Ovary (tissue), 9 donors: ENCODE data around the gene STIP1. TPM values are rescaled to one million over a fixed set of nuclear protein-coding genes. Genes with fewer than 3 reads are reported as not detected.

Experiments
- DNase-seq, 5 donors: peaks; one replicate each; pipeline ENCODE4 v3.0.0-alpha.2; 2019 to 2020
- H3K27ac ChIP-seq, 2 donors: fragments of 200-600 bp; one replicate each; pipeline versions ENCODE4 v1.5.1 to v1.8.0; 2019 to 2022
- H3K27me3 ChIP-seq: fragments of 200-600 bp; one replicate; pipeline ENCODE4 v1.8.0; 2022
- H3K36me3 ChIP-seq: fragments of 200-600 bp; sonication (generic); one replicate; pipeline ENCODE4 v1.5.1; 2019
- H3K4me1 ChIP-seq: one replicate; pipeline ENCODE4 v1.8.1; 2013; ENCODE audit warnings: mild to moderate bottlenecking, moderate library complexity; ENCODE audit not compliant: insufficient read depth
- H3K4me3 ChIP-seq: fragments of 200-600 bp; sonication (generic); one replicate; pipeline ENCODE4 v1.5.1; 2017
- H3K9me3 ChIP-seq, 2 donors: fragments of 200-600 bp in 1 of 2; sonication (generic) in 1 of 2; one replicate each; pipeline versions ENCODE4 v1.5.1 to v1.8.1; 2013 to 2019; ENCODE audit warnings: mild to moderate bottlenecking in 1 of 2, moderate library complexity in 1 of 2
- CTCF ChIP-seq, 3 donors: fragments of 450-650 bp in 2 of 3; fragments of 200-600 bp in 1 of 3; IDR thresholded peaks; one replicate each; pipeline versions ENCODE4 v1.5.1 to v1.8.0; 2016 to 2022; ENCODE audit warnings: antibody characterized with exemption in 3 of 3, mild to moderate bottlenecking in 1 of 3
- EP300 ChIP-seq: sonication (generic); formaldehyde crosslinking; IDR thresholded peaks from one replicate; pipeline ENCODE4 v1.6.1; 2017; ENCODE audit warnings: antibody characterized with exemption
- POLR2A ChIP-seq: fragments of 450-650 bp; IDR thresholded peaks from one replicate; pipeline ENCODE4 v1.6.1; 2017; ENCODE audit warnings: antibody characterized with exemption, mild to moderate bottlenecking, moderate library complexity
- WGBS, 3 donors: extraction: QIAGEN DNeasy Blood & Tissue Kit in 1 of 3; methylation state at CpG; one replicate each; pipeline versions ENCODE4 v1.1.5 to v1.1.7; 2013 to 2017; 5-methylcytosine and 5-hydroxymethylcytosine counted together
- intact Hi-C, 4 donors: fragments of 100-400 bp; cut with DNase I; formaldehyde crosslinking; loops; one replicate each; pipeline versions ENCODE4 v1.11.0 to v1.15.1; 2022 to 2023
- polyA plus RNA-seq, 2 donors: library from polyadenylated mRNA; stranded (reverse); fragments of 200-250 nt in 1 of 2; fragments of 350-450 nt in 1 of 2; fragmentation: Illumina TruSeq in 1 of 2; extraction: RNeasy Lipid Tissue Mini Kit (QIAGEN cat#74804) in 1 of 2; gene quantifications; one replicate each; pipeline ENCODE4 v1.2.3, GENCODE V29; 2013 to 2014
- total RNA-seq, 7 donors: library from RNA; depleted of rRNA in 2 of 7; stranded (reverse); fragments of >200 nt in 2 of 7; fragmentation: NEBNext Ultra II Directional in 3 of 7; extraction: Animal tissue kit (Norgen Biotek cat#: 25700) in 3 of 7; gene quantifications; one replicate each; pipeline versions ENCODE4 v1.1.0 to v1.2.4, GENCODE V29; 2016 to 2023
- donor health status: DM: no; HTN: no; CAD: no; lungs with moderate emphysema.
- donor health status: DM: no; HTN: no; CAD: no.
- donor health status: Bipolar disorder and iron deficiency.
- donor health status: DM: yes; HTN: yes; CAD: no.
- donor health status: DM: no; HTN: no; CAD: no.
- donor health status: DM: yes; HTN: yes; CAD: no.

The STIP1 gene
- total and polyA plus RNA-seq, 9 donors, result 48.4 to 238 (median 111) TPM

GRCh38 chr11:64208796-64209562 is 23.0 kb downstream of the STIP1 start:
- no peak overlapping the region for H3K27ac ChIP-seq
- H3K9me3 ChIP-seq, result no peaks in the 10 kb centered on the region
- peaks cover 7% of the 10 kb centered on the region for H3K4me1 ChIP-seq
- no peak for DNase-seq
- TF ChIP-seq CTCF (IDR thresholded peaks at IDR 0.05) (no peak), POLR2A (no peak), EP300 (no peak)
- 81 to 87% (median 85%) methylated on average over 18 of the region's 18 CpGs for WGBS, 3 donors
- no peak overlapping the region for H3K4me3 ChIP-seq
- H3K36me3 ChIP-seq, result no peaks in the 10 kb centered on the region
- intact Hi-C loops, result loop anchor here in 2 of 4 donors (10.0 kb wide), 1 partner anchor 56 kb away; no protein-coding TSS in a partner anchor
- no peaks in the 10 kb centered on the region for H3K27me3 ChIP-seq

- H3K4me1 ChIP-seq, result peaks cover 4% of the 10 kb centered on the region
- intact Hi-C loops, result loop anchor here in 2 of 4 donors (10.0 kb wide), 1 partner anchor 55 kb away; no protein-coding TSS in a partner anchor
- no peak for DNase-seq
- no peaks in the 10 kb centered on the region for H3K36me3 ChIP-seq
- TF ChIP-seq EP300, result no peak
- no peak for TF ChIP-seq CTCF (IDR thresholded peaks at IDR 0.05)
- no peak for TF ChIP-seq POLR2A
- H3K4me3 ChIP-seq, result no peak overlapping the region
- H3K27ac ChIP-seq, result no peak overlapping the region
- H3K27me3 ChIP-seq, result no peaks in the 10 kb centered on the region
- no peaks in the 10 kb centered on the region for H3K9me3 ChIP-seq
- WGBS, 3 donors, result 88 to 92% (median 91%) methylated on average over 8 of the region's 8 CpGs
These were observed 23.5 kb downstream of the STIP1 start for GRCh38 chr11:64209563-64209843.

- H3K4me3 ChIP-seq, result no peak overlapping the region
- no peaks in the 10 kb centered on the region for H3K36me3 ChIP-seq
- no peak overlapping the region for H3K27ac ChIP-seq
- intact Hi-C loops, result no loop called here
- DNase-seq, result no peak
- TF ChIP-seq POLR2A (no peak), EP300 (no peak), CTCF (IDR thresholded peaks at IDR 0.05) (no peak)
- WGBS, 3 donors, result 93 to 95% (median 94%) methylated on average over 23 to 24 of the region's 24 CpGs
- no peaks in the 10 kb centered on the region for H3K9me3 ChIP-seq
- peaks cover 4% of the 10 kb centered on the region for H3K4me1 ChIP-seq
- no peaks in the 10 kb centered on the region for H3K27me3 ChIP-seq
These were observed 24.5 kb downstream of the STIP1 start for GRCh38 chr11:64210301-64211020.

GRCh38 chr11:64211181-64211872 is 25.4 kb downstream of the STIP1 start:
- no peak for DNase-seq
- H3K4me3 ChIP-seq, result no peak overlapping the region
- TF ChIP-seq POLR2A (no peak), CTCF (IDR thresholded peaks at IDR 0.05) (no peak), EP300 (no peak)
- no peak overlapping the region for H3K27ac ChIP-seq
- intact Hi-C loops, result no loop called here
- H3K27me3 ChIP-seq, result no peaks in the 10 kb centered on the region
- 82 to 89% (median 84%) methylated on average over 27 to 30 of the region's 30 CpGs for WGBS, 3 donors
- H3K36me3 ChIP-seq, result no peaks in the 10 kb centered on the region
- H3K9me3 ChIP-seq, result no peaks in the 10 kb centered on the region
- H3K4me1 ChIP-seq, result peaks cover 4% of the 10 kb centered on the region
